Smooth muscle cell (in vitro differentiated cells): ENCODE data around the gene EXOC6. TPM values are rescaled to one million over a fixed set of nuclear protein-coding genes. Genes with fewer than 3 reads are reported as not detected.

Experiments
- DNase-seq: peaks from one replicate; lab custom pipeline; 2025; ENCODE audit not compliant: unreplicated experiment; lab: John Stamatoyannopoulos, UW
- H2AFZ ChIP-seq: fragments of 200-600 bp; sonication (generic); 2 replicates; pipeline ENCODE4 v1.6.0; 2016; ENCODE audit warnings: antibody characterized with exemption, low read depth, mild to moderate bottlenecking
- H3F3A ChIP-seq: fragments of 200-600 bp; sonication (generic); 2 replicates; pipeline ENCODE4 v1.6.0; 2017; ENCODE audit warnings: antibody characterized with exemption, low read depth
- H3K27ac ChIP-seq: fragments of 200-600 bp; sonication (generic); 2 replicates; pipeline ENCODE4 v1.5.1; 2016; ENCODE audit warnings: low read depth, mild to moderate bottlenecking
- H3K27me3 ChIP-seq: fragments of 200-600 bp; sonication (generic); 2 replicates; pipeline ENCODE4 v1.6.1; 2016; ENCODE audit warnings: low read depth, mild to moderate bottlenecking
- H3K36me3 ChIP-seq: fragments of 200-600 bp; sonication (generic); 2 replicates; pipeline ENCODE4 v1.5.1; 2016; ENCODE audit warnings: low read depth
- H3K4me1 ChIP-seq: fragments of 200-600 bp; sonication (generic); 2 replicates; pipeline ENCODE4 v1.5.1; 2016; ENCODE audit warnings: low read depth
- H3K4me2 ChIP-seq: fragments of 200-600 bp; sonication (generic); 2 replicates; pipeline ENCODE4 v1.6.0; 2016; ENCODE audit warnings: mild to moderate bottlenecking
- H3K4me3 ChIP-seq: fragments of 200-600 bp; sonication (generic); 2 replicates; pipeline ENCODE4 v1.5.1; 2016; ENCODE audit warnings: mild to moderate bottlenecking
- H3K79me2 ChIP-seq: fragments of 200-600 bp; sonication (generic); 2 replicates; pipeline ENCODE4 v1.6.0; 2016; ENCODE audit warnings: low read depth, mild to moderate bottlenecking
- H3K9ac ChIP-seq: fragments of 200-600 bp; sonication (generic); 2 replicates; pipeline ENCODE4 v1.6.0; 2016; ENCODE audit warnings: low read depth
- H3K9me3 ChIP-seq: fragments of 200-600 bp; sonication (generic); replicated peaks from 2 replicates; pipeline ENCODE4 v1.5.1; 2016; ENCODE audit warnings: low read depth
- H4K20me1 ChIP-seq: fragments of 200-600 bp; sonication (generic); 2 replicates; pipeline ENCODE4 v1.6.0; 2016; ENCODE audit warnings: low read depth
- WGBS: methylation state at CpG from one replicate; pipeline ENCODE4 v1.1.7; 2016; ENCODE audit warnings: low lambda C conversion rate; 5-methylcytosine and 5-hydroxymethylcytosine counted together
- polyA plus RNA-seq: library from polyadenylated mRNA; unstranded; fragments of >200 nt; fragmentation: Nextera tagmentation; extraction: Ambion mirVana; gene quantifications from 2 replicates; pipeline ENCODE4 v1.2.1, GENCODE V29; 2016
- total RNA-seq: library from RNA; depleted of rRNA; stranded (reverse); fragments of >200 nt; gene quantifications from 2 replicates; pipeline ENCODE4 v1.2.3, GENCODE V29; 2014
- TF ChIP-seq, protein P1 (sequence below): fragments of 200-600 bp; sonication (generic); IDR thresholded peaks from 2 replicates; pipeline ENCODE4 v1.5.1; 2017; ENCODE audit warnings: borderline replicate concordance, mild to moderate bottlenecking, antibody characterized with exemption; ENCODE audit not compliant: insufficient read depth, poor library complexity, severe bottlenecking

The EXOC6 gene
- total and polyA plus RNA-seq, 2 experiments from 2014 or later, result 1.7 to 5.2 TPM

DNA sequence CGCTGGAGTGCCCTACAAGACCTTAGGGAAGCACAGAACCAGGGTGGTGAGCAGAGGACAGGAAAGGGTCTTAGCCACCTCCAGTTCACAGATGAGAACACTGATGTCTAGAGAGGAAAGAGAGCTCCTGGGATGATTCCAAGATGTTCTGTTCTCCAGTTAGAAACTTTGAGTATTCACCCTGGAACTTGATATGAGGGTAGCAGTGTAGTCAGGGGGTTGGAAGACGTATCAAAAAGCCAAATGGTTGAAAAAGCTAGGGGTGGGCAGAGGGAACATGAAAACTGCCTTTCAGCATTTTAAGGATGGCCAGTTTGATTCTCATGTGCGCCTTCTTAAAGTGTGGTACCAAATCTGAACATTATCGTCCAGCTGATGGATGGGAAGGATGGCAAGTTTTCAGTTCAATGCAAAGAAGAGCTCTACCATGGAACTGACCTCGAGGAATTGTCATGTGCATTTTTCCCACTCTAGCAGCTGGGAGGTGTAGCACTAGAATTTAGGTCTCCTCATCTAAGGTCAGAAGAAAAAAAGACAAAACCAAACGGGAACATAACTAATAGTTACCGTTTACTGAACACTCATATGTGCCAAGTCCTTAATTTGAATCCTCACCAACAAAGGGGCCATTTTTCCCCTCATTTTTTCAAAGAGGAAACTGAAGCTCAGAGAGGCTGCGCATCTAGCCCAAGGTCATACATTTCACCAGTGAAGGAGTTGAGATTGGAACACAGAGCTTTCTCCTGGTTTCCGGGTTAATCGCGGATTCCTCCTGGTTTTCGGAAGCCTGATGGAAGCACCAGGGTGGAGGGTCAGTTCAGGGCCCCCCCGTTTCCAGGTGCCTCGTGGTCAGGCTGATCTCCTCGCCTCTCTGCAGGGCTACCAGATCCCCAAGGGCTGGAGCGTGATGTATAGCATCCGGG, 219.4 kb downstream of the EXOC6 start:
- H3K27me3 ChIP-seq, result peaks cover 100% of the 10 kb centered on the region
- H3K36me3 ChIP-seq, result no peaks in the 10 kb centered on the region
- H2AFZ ChIP-seq, result no peak overlapping the region
- H3F3A ChIP-seq, result no peaks in the 10 kb centered on the region
- H3K27ac ChIP-seq, result no peak overlapping the region
- no peaks in the 10 kb centered on the region for H3K9me3 ChIP-seq
- no peak for DNase-seq
- 30% methylated on average over 17 of the region's 17 CpGs for WGBS
- H3K9ac ChIP-seq, result no peak overlapping the region
- TF ChIP-seq, protein P1, sequence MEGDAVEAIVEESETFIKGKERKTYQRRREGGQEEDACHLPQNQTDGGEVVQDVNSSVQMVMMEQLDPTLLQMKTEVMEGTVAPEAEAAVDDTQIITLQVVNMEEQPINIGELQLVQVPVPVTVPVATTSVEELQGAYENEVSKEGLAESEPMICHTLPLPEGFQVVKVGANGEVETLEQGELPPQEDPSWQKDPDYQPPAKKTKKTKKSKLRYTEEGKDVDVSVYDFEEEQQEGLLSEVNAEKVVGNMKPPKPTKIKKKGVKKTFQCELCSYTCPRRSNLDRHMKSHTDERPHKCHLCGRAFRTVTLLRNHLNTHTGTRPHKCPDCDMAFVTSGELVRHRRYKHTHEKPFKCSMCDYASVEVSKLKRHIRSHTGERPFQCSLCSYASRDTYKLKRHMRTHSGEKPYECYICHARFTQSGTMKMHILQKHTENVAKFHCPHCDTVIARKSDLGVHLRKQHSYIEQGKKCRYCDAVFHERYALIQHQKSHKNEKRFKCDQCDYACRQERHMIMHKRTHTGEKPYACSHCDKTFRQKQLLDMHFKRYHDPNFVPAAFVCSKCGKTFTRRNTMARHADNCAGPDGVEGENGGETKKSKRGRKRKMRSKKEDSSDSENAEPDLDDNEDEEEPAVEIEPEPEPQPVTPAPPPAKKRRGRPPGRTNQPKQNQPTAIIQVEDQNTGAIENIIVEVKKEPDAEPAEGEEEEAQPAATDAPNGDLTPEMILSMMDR, result no peak
- no peaks in the 10 kb centered on the region for H3K79me2 ChIP-seq
- H3K4me2 ChIP-seq, result peak overlapping the region; percentile 48
- no peaks in the 10 kb centered on the region for H4K20me1 ChIP-seq
- peaks cover 11% of the 10 kb centered on the region for H3K4me1 ChIP-seq
- no peak overlapping the region for H3K4me3 ChIP-seq

DNA sequence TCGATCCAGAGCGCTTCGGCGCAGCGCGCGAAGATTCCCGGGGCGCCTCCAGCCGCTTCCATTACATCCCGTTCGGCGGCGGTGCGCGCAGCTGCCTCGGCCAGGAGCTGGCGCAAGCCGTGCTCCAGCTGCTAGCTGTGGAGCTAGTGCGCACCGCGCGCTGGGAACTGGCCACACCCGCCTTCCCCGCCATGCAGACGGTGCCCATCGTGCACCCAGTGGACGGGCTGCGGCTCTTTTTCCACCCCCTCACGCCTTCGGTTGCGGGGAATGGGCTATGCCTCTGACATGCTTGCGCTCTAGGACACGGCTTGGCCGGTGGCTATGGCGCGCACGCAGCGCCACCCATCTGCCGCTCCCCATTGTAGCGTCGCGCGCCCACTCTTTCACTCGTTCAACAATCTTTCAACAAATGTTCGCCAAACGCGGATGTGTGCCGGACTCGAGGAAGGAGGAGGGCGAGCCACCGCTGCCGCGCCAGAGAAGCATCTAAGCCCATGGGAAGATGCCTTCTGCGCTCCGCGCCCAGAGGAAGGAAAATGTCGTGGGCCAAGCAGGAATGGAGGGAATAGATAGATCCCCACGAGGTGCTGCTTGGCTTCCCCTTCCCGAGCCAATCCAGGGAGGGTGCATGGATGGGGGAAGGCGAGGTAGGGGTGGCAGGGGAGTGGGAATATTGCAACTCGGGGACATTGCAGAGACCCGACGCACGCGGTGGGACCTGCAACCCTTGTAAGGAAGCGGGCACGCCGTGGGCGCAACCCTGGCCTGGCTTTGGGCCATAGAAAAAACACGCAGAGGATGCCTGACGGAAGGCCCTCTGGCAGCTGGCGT, 220.3 kb downstream of the EXOC6 start:
- H3K27me3 ChIP-seq, result peaks cover 100% of the 10 kb centered on the region
- H3K9me3 ChIP-seq, result no peaks in the 10 kb centered on the region
- no peak overlapping the region for H2AFZ ChIP-seq
- H3K27ac ChIP-seq, result no peak overlapping the region
- no peak overlapping the region for H3K4me3 ChIP-seq
- H3K79me2 ChIP-seq, result no peaks in the 10 kb centered on the region
- H3F3A ChIP-seq, result no peaks in the 10 kb centered on the region
- TF ChIP-seq, protein P1, result no peak
- no peak for DNase-seq
- H3K4me1 ChIP-seq, result peaks cover 21% of the 10 kb centered on the region
- H3K36me3 ChIP-seq, result no peaks in the 10 kb centered on the region
- H3K9ac ChIP-seq, result no peak overlapping the region
- 10% methylated on average over 71 of the region's 73 CpGs for WGBS
- H3K4me2 ChIP-seq, result peak overlapping the region; percentile 48
- H4K20me1 ChIP-seq, result no peaks in the 10 kb centered on the region

DNA sequence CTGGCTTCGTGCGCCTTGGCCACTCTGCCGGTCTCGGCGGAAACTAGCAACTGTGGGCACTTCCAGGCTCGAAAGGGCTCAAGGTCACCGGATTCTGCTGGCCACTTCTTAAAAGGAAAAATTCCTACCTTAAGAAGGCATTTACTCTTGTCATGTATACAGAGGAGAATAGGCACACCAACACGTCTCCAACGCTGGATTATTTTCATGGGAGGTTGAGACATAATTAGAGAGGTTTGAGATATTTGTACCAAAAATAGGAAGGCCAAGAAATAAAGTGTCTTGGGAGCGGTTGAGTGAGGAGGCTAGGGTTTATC, 220.9 kb downstream of the EXOC6 start:
- H3K4me1 ChIP-seq, result peaks cover 24% of the 10 kb centered on the region

More for the DNA sequence above, 220.9 kb downstream of the EXOC6 start:
- no peak overlapping the region for H3K9ac ChIP-seq
- no peaks in the 10 kb centered on the region for H3K36me3 ChIP-seq
- H3K27ac ChIP-seq, result no peak overlapping the region
- TF ChIP-seq, protein P1, result no peak
- H3F3A ChIP-seq, result no peaks in the 10 kb centered on the region
- peaks cover 100% of the 10 kb centered on the region for H3K27me3 ChIP-seq
- WGBS, result 43% methylated on average over 10 of the region's 10 CpGs
- H3K4me2 ChIP-seq, result no peak overlapping the region
- no peak overlapping the region for H3K4me3 ChIP-seq
- no peak overlapping the region for H2AFZ ChIP-seq
- no peaks in the 10 kb centered on the region for H3K9me3 ChIP-seq
- no peaks in the 10 kb centered on the region for H3K79me2 ChIP-seq
- no peak for DNase-seq
- H4K20me1 ChIP-seq, result no peaks in the 10 kb centered on the region
